Fibroblast of lung (primary cell): Measurements from ENCODE around the gene UBE2U. TPM values are rescaled to one million over a fixed set of nuclear protein-coding genes. Genes with fewer than 3 reads are reported as not detected.

ENCODE experiments used
- DNase-seq, 2 donors: peaks; one replicate each; pipeline versions ENCODE4 v3.0.0 to v3.0.0-alpha.2; 2010; ENCODE audit warnings: low read depth in 2 of 2
- H2AFZ ChIP-seq: 2 replicates; pipeline ENCODE4 v1.5.1; 2012; ENCODE audit warnings: low read length, control low read depth, inconsistent platforms
- H3K27ac ChIP-seq: 2 replicates; pipeline ENCODE4 v1.5.1; 2011; ENCODE audit warnings: low read length, control low read depth; ENCODE audit not compliant: insufficient read depth
- H3K27me3 ChIP-seq: 2 replicates; pipeline ENCODE4 v1.5.1; 2011; ENCODE audit warnings: mild to moderate bottlenecking, low read length; ENCODE audit not compliant: control insufficient read depth, insufficient read depth
- H3K36me3 ChIP-seq: 2 replicates; pipeline ENCODE4 v1.5.1; 2011; ENCODE audit warnings: low read length; ENCODE audit not compliant: control insufficient read depth, insufficient read depth
- H3K4me1 ChIP-seq: 2 replicates; pipeline ENCODE4 v1.5.1; 2011; ENCODE audit warnings: low read length; ENCODE audit not compliant: control insufficient read depth, insufficient read depth; ENCODE audit errors: extremely low read depth
- H3K4me2 ChIP-seq: 2 replicates; pipeline ENCODE4 v1.5.1; 2011; ENCODE audit warnings: low read length, control low read depth; ENCODE audit not compliant: insufficient read depth; ENCODE audit errors: extremely low read depth
- H3K4me3 ChIP-seq, 4 experiments: fragments of 200-600 bp in 1 of 4; sonication (generic) in 1 of 4; replicated peaks in 1 of 4; 2 replicates each; pipeline ENCODE4 v1.5.1; 2011 to 2016; ENCODE audit warnings: low read length in 4 of 4, low read depth in 3 of 4, mild to moderate bottlenecking in 3 of 4, control low read depth in 2 of 4, inconsistent platforms in 1 of 4, mixed read lengths in 1 of 4; ENCODE audit not compliant: insufficient read depth in 1 of 4; ENCODE audit errors: control extremely low read depth in 1 of 4
- H3K79me2 ChIP-seq: 2 replicates; pipeline ENCODE4 v1.5.1; 2012; ENCODE audit warnings: mild to moderate bottlenecking, low read length, inconsistent platforms; ENCODE audit not compliant: control insufficient read depth, insufficient read depth
- H3K9ac ChIP-seq: 2 replicates; pipeline ENCODE4 v1.5.1; 2011; ENCODE audit warnings: mild to moderate bottlenecking, low read length, control low read depth; ENCODE audit not compliant: insufficient read depth
- H3K9me3 ChIP-seq: 2 replicates; pipeline ENCODE4 v1.5.1; 2012; ENCODE audit warnings: low read depth, low read length; ENCODE audit not compliant: control insufficient read depth, insufficient read depth
- H4K20me1 ChIP-seq: 2 replicates; pipeline ENCODE4 v1.5.1; 2011; ENCODE audit warnings: low read length; ENCODE audit not compliant: control insufficient read depth, insufficient read depth; ENCODE audit errors: extremely low read depth
- EZH2 ChIP-seq: IDR thresholded peaks from 2 replicates; pipeline ENCODE4 v1.5.1; 2012; ENCODE audit warnings: low read length, control low read depth, mild to moderate bottlenecking; ENCODE audit errors: missing control alignments
- polyA plus RNA-seq, 2 donors: library from polyadenylated mRNA; depleted of rRNA in 1 of 2; stranded (reverse) in 1 of 2; unstranded in 1 of 2; fragments of >200 nt; gene quantifications; 2 replicates each; pipeline ENCODE4 v1.2.1, GENCODE V29; 2011 to 2012; ENCODE audit warnings: missing spikeins in 1 of 2
- total RNA-seq: library from RNA; depleted of rRNA; stranded (reverse); fragments of >200 nt; gene quantifications from 2 replicates; pipeline ENCODE4 v1.2.1, GENCODE V29; 2014
- TF ChIP-seq, protein P1 (sequence below), 2 donors: IDR thresholded peaks in 1 of 2; conservative IDR thresholded peaks in 1 of 2; 1 replicate in 1 of 2; 2 replicates in 1 of 2; pipeline ENCODE4 v1.5.1; 2011 to 2012; ENCODE audit warnings: low read length in 2 of 2, control low read depth in 1 of 2, inconsistent platforms in 1 of 2, low read depth in 1 of 2, mild to moderate bottlenecking in 1 of 2

The UBE2U gene
- total and polyA plus RNA-seq, 2 donors (not counting 1 experiment from before 2014, with no cell fraction given) = not detected

DNA sequence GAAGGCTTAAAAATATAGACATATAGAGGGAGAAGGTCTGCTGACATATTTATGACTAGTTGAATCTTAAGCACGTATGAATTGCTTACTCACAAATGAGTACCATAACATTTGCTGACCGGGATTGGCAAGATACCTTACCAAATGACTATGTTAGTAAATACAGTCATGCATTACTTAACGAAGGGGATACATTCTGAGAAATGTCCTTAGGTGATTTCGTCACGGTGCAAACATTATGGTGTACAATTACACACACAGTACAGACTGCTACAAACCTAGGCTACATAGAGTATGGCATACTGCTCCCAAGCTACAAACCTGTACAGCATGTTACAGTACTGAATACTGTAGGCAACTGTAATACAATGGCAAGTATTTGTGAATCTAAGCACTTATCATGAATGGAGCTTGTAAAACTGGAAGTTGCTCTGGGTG lies 19.4 kb upstream of the UBE2U start:
- Histone ChIP-seq H3K27ac (no peak overlapping the region), H3K4me3 (no peak overlapping the region), H4K20me1 (no peaks in the 10 kb centered on the region), H3K27me3 (no peaks in the 10 kb centered on the region), H3K9ac (no peak overlapping the region), H3K9me3 (no peaks in the 10 kb centered on the region), H3K36me3 (no peaks in the 10 kb centered on the region), H3K4me1 (no peaks in the 10 kb centered on the region), H2AFZ (no peak overlapping the region), H3K79me2 (no peaks in the 10 kb centered on the region), H3K4me2 (no peak overlapping the region)
- TF ChIP-seq EZH2 = no peak
- TF ChIP-seq, protein P1, sequence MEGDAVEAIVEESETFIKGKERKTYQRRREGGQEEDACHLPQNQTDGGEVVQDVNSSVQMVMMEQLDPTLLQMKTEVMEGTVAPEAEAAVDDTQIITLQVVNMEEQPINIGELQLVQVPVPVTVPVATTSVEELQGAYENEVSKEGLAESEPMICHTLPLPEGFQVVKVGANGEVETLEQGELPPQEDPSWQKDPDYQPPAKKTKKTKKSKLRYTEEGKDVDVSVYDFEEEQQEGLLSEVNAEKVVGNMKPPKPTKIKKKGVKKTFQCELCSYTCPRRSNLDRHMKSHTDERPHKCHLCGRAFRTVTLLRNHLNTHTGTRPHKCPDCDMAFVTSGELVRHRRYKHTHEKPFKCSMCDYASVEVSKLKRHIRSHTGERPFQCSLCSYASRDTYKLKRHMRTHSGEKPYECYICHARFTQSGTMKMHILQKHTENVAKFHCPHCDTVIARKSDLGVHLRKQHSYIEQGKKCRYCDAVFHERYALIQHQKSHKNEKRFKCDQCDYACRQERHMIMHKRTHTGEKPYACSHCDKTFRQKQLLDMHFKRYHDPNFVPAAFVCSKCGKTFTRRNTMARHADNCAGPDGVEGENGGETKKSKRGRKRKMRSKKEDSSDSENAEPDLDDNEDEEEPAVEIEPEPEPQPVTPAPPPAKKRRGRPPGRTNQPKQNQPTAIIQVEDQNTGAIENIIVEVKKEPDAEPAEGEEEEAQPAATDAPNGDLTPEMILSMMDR (conservative IDR thresholded peaks at IDR 0.05 in 1 of 2, IDR thresholded peaks at IDR 0.05 in 1 of 2; ENCODE audit: low read depth in 1 of 2, low read length in 2 of 2) = no peak
- peak; percentile 37 to 85 for DNase-seq

DNA sequence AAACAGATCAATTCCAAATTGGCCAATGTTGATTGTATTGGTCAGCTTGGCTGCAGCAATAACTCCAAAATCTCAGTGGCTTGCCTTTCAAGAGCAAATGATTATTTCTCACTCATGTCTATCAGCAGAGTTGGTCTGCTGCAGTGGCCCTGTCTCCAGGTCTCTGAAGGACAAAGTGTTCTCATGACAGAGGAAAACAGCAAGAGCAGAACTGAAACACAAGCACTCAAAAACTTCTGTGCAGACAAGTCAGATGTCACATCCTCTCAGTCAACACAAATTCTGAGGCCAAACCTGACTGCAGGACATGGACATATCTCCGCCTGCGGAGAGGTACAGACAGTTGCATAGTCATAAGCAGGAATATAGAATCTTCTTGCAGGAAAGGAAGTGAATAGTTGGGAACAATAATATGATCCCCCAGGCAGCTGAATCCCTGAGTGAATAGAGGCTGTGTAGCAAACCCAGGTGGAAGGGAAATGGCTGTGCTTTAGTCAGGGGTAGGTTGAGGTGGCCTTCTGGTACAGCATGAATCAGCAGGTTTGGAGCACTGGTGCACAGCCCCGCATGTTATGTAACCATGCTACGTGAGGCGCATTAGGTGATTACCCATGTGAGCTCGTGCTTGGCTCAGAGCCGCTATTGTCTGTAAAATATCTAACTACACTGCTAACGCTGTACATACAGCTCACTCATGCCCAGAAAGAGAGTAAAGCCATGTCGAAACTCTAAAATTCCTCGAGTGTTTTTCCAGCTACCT lies 17.1 kb upstream of the UBE2U start:
- no peaks in the 10 kb centered on the region for H3K36me3 ChIP-seq
- DNase-seq = no peak
- H3K27ac ChIP-seq = no peak overlapping the region
- TF ChIP-seq, protein P1 (conservative IDR thresholded peaks at IDR 0.05 in 1 of 2, IDR thresholded peaks at IDR 0.05 in 1 of 2; ENCODE audit: low read depth in 1 of 2, low read length in 2 of 2) = no peak
- TF ChIP-seq EZH2 = no peak
- no peak overlapping the region for H3K4me3 ChIP-seq
- H3K9me3 ChIP-seq = no peaks in the 10 kb centered on the region
- H3K9ac ChIP-seq = no peak overlapping the region
- H3K4me2 ChIP-seq = no peak overlapping the region
- no peaks in the 10 kb centered on the region for H4K20me1 ChIP-seq
- H2AFZ ChIP-seq = no peak overlapping the region
- H3K27me3 ChIP-seq = no peaks in the 10 kb centered on the region
- H3K4me1 ChIP-seq = no peaks in the 10 kb centered on the region
- H3K79me2 ChIP-seq = no peaks in the 10 kb centered on the region

DNA sequence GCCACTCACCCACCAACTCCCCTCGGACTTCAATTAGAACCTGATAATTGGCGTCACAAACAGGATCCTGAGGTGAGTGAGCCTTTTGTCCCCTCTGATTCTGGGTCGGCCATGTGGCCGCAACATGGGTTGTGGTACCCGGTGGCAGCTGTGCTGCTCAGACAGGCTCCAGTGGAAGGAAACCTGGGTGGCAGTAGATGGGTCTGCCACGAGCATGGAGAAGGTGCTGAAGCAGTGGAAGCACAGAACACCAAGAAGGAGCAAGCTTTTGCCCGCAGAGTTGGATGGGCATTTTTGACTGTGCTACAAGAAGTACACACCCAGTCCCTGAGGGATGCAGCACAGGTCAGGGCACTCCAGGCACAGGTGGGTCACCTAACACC lies 16.5 kb upstream of the UBE2U start:
- H3K27ac ChIP-seq = no peak overlapping the region
- H4K20me1 ChIP-seq = no peaks in the 10 kb centered on the region
- H3K27me3 ChIP-seq = no peaks in the 10 kb centered on the region
- TF ChIP-seq, protein P1 (conservative IDR thresholded peaks at IDR 0.05 in 1 of 2, IDR thresholded peaks at IDR 0.05 in 1 of 2; ENCODE audit: low read depth in 1 of 2, low read length in 2 of 2) = no peak
- no peak for TF ChIP-seq EZH2
- no peaks in the 10 kb centered on the region for H3K79me2 ChIP-seq
- no peak overlapping the region for H2AFZ ChIP-seq
- H3K4me3 ChIP-seq = no peak overlapping the region
- no peaks in the 10 kb centered on the region for H3K9me3 ChIP-seq
- H3K9ac ChIP-seq = no peak overlapping the region
- no peak for DNase-seq
- H3K36me3 ChIP-seq = no peaks in the 10 kb centered on the region
- no peak overlapping the region for H3K4me2 ChIP-seq
- H3K4me1 ChIP-seq = no peaks in the 10 kb centered on the region
